Stimulated activated CD4-positive, alpha-beta T cell treated with anti-CD3 and anti-CD28 coated beads, Interleukin-2, amount 100 ng/mL, for 24 hours (primary cell): ENCODE measurements around the gene ACAP2.
A peak's percentile ranks its signal among the peaks of the same experiment; 100 is the strongest.

Experiments
- DNase-seq, 2 donors: peaks; one replicate each; pipeline ENCODE4 v3.0.0-alpha.2; 2020

ACAP2 gene

DNA sequence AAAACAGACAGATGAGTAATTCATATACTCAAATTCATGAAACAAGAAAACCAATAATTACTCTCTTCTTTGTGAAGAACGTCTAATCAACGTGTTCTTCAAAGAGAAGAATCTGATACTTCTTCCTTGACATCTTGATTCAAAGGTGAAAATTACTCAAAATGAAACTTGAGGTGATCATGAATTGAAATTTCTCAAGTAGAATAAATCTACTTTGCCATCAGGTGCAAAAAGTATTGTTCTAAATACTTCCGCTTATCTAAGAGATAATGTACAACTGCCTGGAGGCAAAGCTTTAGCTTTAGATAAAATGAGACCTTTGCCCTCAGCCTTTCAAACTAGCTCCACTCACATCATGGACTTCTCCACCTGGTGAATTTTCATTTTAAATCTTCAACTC is 158.0 kb downstream of the ACAP2 start:
- no peak for DNase-seq

- no peak for DNase-seq
These were observed 159.9 kb downstream of the ACAP2 start for GRCh38 chr3:195282961-195283360.

DNA sequence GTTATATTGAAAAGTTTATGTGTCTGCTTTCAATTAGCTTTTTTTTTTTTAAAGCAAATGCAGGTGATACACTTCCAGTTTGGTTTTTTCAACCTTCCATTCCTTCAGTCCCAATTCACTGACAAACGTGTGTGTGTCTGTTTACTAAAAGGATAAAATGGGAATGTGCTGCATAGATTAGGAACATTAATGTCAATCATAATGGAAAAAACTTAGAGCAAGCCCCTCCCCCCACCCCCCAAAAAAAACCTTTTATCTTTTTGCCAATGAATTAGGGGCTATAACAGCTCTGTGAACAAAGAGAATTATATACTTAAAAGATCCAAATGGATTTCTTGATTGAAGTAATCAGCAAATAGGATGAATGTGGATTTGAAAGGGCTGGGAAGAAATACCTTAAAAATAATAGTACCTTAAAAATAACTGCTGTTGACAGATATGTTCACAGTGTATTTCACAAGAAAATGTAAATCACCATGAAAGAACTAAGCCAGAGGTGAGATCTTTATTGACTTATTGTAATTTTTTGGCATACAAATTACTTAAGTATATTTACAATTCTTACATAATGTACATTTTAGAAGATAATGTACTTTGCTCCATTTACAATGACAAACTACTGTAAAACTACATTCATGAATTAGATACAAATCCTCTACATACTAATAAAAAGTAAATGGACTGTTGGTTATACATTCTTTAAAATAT is 168.4 kb downstream of the ACAP2 start:
- no peak for DNase-seq

DNA sequence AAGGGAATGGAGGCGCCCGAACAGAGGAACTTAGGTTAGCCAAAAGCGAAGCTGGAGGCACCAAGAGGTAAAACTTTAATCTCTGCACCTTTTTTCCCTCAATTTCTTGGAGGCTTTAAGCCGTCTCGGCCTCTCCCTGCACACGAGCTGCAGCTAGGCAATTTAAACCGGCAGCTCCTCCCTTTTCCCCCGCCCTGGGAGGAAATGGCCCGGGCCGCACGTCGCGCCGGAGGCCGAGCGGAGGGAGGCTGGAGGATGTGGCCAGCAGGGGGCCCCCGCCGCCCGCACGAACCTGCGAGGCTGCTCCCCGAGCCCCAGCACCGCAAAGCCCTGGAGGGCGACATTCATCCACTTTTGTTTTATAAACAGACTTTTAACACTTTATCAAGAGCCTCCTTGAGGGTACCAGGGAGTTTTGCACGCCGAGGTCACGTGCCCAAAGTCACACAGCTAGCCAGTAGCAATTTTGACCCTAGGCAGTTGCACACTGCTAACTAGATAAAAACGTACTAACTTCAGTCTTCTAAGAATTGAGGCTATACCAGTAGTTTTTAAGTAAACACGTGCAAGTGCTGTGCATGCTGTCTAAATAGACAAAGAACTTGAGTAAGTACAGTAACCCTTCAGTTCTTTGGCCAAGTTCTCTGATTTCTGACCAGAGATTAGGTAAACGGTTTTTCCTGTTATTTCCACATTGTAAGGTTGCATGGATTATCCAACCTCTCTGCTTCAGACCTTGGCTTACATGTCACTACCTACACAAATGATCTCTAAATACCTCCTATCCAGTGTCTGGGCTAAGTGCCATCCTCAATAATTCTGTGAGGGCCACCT is 171.2 kb downstream of the ACAP2 start:
- DNase-seq = peak; percentile 93

DNA sequence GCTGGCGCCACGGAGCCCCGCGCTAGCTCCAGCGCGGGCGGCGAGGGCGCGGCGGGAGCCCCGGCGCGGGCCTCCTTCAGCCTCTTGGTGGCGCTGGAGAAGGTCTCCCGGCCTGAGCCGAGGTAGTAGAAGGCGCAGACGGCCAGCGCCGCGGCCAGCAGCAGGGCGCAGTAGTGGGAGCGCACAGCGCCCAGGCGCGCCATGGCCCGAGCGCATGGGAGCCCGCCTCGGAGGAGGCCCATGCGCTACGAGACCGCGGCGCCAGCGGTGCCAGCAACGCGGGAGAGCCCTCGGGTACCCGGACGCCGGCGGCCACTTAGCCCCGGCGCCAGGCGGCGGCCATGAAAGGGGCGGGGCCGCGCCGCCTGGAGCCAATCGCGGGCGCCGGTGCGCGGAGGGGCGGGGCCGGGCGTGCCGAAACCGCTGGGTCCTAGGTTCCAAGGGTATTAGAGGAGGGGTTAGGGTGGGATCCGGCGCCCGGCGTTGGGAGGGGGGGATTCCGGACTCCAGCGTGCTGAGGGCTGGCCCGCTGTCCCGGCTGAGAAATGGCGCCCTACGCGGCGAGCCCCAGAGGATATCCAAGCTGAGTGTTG is 171.9 kb downstream of the ACAP2 start, which contains the start of gene XXYLT1:
XXYLT1 (minus strand) TSS at position 343 of the 593 bp plus-strand sequence; CDS start at position 242, 101 bp downstream.
- DNase-seq = peak; percentile 89 to 92

DNA sequence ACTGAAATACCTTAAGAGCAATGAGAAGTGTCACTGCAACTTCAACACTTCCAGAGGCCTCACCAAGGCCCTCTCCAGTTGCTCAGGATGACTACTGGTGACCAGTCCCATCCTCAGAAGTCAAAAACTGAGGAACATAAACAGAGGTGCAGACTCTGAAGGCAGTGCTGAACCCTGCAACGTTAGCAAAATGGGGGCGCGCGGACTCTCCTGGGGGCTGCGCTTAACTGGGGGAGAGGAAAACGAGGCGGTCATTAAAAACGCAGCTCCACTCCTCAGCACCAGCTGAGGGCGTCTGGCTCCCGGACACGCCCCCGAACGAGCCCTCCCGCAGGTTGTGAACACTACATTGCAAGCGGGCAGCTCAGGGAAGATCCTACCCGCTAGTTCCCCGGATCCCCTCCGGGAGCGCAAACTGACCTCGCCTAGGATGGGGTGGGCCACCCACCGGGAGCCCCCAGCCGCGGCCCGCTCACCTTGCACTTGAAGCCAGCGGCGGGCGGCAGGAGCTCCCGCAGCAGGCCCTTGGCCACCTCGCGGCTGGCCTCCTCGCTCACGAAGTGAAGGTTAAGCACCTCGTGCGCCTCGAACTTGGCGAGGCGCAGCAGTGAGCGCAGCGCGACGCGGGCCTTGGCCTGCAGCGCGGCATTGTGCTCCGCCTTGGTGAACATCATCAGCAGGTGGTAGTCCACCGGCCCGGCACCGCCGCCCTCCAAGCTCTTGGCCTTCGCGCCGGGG is 172.6 kb downstream of the ACAP2 start:
- DNase-seq = peak; percentile 43 to 67

DNA sequence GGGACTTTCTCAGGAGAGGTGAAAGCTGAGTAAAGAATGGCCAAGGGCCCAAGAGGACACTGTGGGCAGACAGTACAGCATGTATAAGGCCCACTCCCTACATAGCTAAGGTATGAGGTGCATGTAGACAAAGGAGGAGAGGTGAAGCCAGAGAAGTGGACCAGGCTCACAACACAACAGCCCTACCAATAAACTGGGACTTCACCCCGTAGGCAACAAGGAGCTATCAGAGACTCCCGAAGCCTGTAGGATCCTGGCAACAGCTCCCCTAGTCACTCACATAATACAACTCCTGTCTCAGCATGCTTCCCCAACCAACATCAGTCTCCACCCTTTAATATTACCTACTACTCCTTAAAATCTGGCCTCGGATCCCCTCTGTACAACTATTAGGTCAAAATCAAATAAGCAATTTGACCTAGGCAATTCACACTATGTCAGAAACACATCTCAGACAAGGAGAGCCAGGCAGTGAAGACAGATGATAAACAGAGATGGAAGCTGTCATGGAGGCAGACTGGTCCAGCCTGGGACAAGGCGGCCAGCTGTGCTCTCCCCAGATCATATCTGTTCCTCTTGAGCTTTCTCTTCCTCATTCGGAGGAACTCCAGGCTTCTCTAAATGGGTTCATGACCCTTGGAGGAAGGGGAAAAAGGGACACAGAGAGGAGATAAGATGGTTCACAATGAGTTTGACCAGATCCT is 173.3 kb downstream of the ACAP2 start:
- no peak for DNase-seq

- DNase-seq = no peak
These were observed 174.1 kb downstream of the ACAP2 start for GRCh38 chr3:195268576-195269309.

DNA sequence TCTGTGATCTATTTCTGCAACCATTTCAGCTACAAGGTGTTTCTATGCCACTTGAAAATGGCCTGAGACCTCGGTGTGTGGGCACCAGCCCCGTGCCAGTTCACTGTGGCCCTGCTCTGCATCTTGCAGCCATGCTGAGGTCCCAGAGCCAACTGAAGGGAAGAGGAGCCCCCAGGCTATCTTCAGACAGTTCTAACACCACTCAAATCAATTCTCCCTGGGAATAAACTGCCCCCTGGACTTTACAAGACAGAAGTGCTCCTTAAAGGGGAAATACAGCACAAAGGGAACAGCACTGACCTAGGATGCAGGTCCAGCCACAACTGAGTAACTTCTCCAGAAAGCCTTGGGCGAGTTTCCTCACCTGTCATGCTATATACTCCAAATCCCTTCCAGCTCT is 175.7 kb downstream of the ACAP2 start:
- DNase-seq = no peak

DNA sequence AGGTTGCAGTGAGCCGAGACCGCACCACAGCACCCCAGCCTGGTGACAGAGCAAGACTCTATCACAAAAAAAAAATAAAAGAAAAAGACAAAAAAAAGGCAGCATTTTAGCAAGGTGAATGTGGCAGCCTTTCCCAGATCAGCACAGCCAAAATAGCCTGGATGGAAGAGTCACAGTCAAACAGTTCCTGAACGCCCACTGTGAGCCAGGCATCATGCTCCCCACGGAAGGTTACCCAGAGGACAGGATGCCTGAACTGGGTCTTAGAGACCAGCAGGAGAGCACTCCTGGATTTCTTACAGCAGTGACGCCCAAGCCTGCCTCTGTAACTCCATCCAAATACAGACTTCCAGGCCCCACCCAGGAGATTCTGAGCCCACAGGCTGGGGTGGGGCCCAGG is 176.4 kb downstream of the ACAP2 start:
- no peak for DNase-seq

DNA sequence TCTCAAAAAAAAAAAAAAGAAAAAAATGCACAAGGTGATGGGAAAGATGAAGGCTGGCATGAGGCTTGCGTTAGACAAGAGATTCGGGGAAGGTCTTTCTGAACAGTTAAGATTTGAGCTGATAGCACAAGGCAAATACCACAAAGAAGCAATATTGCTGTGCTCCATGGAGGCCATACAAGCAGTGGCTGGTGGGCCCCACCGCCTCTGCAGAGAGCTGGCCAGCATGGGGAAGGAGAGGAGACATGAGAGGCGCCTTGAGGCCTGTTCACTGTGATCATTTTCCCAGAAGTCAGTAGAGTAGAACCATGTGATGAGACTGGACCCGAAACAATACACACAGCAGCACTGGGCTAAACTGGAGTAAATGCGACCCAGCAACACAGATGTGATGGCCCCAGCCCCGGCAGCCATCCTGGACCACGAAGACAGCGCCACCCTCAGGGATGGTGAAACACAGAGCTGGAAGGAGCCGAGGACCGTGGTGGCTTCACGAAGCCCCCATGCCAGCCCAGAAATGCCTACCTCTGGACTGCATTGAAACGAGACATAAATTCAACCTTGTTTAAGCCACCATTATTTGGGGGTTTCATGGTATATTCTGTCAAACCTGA is 177.3 kb downstream of the ACAP2 start:
- no peak for DNase-seq

GRCh38 chr3:195263925-195264600 is 178.8 kb downstream of the ACAP2 start:
- DNase-seq = no peak

GRCh38 chr3:195263193-195263924 is 179.5 kb downstream of the ACAP2 start:
- DNase-seq = no peak

GRCh38 chr3:195261925-195262324 is 180.9 kb downstream of the ACAP2 start:
- no peak for DNase-seq

DNA sequence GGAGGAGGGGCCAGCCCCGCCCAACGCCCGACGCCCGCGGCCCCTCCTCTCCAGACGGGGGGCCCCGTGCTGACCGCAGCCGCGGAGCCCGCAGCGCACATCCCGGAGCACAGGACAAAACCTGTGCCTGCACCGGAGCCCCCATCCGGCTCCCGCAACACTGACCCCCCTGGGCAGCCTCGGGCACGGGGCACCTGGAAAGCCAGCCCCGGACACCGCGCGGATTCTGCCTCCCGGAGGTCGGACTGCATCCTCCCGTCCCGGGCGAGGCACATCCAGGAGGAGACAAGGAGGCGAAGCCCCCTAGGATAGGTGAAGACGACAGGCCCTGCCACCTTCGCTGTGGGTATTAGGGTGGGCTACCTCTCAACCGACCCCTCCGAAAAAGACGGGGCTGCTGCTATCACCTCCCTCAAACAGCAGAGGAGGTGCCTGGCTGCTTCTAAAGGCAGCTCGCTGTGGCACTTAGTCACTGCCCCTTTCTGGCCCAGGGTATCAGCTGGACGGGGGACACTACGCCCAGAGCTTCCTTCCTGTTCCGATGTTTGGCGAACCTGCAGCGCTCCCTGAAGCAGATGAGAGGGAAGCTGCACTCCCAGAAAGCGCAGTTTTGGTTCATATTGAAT is 182.4 kb downstream of the ACAP2 start:
- DNase-seq = peak; percentile 23 to 34

DNA sequence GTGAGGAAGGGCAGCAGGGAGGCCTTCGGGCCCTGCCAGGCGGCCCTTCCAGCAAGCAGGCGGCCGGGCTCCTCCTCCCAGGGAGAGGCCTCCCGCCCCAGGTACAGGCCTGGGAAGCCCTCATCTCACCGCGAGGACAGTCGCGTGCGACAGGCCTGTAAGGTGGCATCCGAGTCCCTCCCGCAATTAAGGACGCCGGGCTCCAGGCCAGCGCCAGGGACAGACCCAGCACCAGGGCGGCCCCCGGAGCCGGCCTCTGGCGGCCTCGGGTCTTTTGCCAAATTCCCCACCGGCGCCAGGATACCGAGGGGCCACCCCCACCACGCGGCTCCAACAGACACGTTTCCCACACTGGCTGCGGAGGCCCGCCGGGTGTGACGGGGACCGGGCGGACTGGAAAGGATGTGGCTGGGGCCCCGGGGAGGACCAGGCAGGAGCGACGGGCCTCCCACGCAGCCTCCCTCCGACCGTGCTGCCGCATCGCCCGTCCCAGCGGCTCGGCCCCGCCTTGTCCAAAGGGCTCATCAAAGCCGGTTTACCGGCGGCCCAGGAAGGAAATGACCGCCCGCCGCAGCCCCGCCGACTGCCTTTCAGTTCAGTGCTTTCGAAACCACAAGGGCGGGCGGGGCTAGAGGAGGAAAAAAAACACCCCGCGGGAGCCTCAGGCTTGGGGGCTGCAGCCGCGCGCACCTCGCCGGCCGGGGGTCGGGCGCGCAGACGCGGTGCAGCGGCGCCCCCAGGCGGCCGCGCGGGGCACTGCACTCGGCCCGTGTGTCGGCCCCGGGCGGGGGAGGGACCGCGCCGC is 183.1 kb downstream of the ACAP2 start:
- peak; percentile 87 for DNase-seq

GRCh38 chr3:195259154-195259474 is 183.7 kb downstream of the ACAP2 start:
- DNase-seq = no peak

DNA sequence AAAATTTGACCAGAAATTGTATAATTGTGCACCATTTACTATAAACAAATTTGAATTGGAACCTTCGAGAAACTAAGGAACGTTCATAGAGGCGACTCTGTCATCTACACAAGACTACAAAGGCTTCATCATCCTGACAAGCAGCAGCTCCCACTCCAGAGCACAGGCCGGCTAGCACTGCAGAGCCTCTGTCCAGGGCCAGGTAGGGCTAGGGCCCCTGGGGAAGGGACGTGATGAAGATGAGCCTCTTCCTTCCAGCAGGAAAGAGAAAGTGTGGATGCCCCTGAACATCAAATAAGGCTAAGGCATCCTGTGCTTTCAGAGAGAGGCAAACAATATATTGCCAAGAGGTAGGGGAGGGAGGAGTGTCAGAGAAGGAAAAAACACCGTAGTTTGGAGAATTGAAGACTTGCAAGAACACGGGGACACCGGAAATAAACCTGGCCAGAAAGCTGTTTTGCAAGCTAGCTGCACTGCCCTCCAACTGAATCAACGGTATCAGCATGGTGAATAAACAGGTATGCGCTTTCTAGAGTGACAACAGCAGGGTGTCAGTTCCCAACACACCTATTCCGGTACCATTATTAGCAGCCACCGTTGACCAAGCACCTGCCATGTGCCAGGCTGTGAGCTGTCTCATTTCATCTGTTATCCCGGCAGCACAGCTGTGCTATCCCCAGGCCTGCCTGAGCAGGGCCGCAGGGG is 184.2 kb downstream of the ACAP2 start:
- no peak for DNase-seq
